Activated CD4-positive, alpha-beta T cell treated with anti-CD3 and anti-CD28 coated beads, Interleukin-2, amount 10 ng/mL, durations not matched to agents 7 days and 5 days (primary cell): ENCODE measurements around the gene TTC28. TPM values are rescaled to one million over a fixed set of nuclear protein-coding genes. Genes with fewer than 3 reads are reported as not detected.

ENCODE experiments used
- CTCF ChIA-PET: fragments of 350-600 bp; sonication (Branson Sonifier 250); formaldehyde crosslinking; loops from one replicate; lab custom pipeline; 2021; ENCODE audit warnings: antibody characterized with exemption; lab: Charles Lee
- POLR2A ChIA-PET: fragments of 350-600 bp; sonication (Branson Sonifier 250); formaldehyde crosslinking; loops from one replicate; lab custom pipeline; 2021; ENCODE audit warnings: antibody characterized with exemption; lab: Charles Lee
- DNase-seq: peaks from one replicate; pipeline ENCODE4 v3.0.0-alpha.2; 2020
- H3K27ac Mint-ChIP-seq: one replicate; pipeline ENCODE4 v1.8.0; 2021; ENCODE audit warnings: mild to moderate bottlenecking, moderate library complexity, mixed read lengths
- H3K27me3 Mint-ChIP-seq: one replicate; pipeline ENCODE4 v1.8.0; 2021; ENCODE audit warnings: mixed read lengths
- H3K36me3 Mint-ChIP-seq: one replicate; pipeline ENCODE4 v1.8.0; 2021; ENCODE audit warnings: low read depth, mixed read lengths
- H3K4me1 Mint-ChIP-seq: one replicate; pipeline ENCODE4 v1.8.0; 2021; ENCODE audit warnings: mixed read lengths
- H3K4me3 Mint-ChIP-seq: one replicate; pipeline ENCODE4 v1.8.0; 2021; ENCODE audit warnings: mild to moderate bottlenecking, moderate library complexity, mixed read lengths
- H3K9me3 Mint-ChIP-seq: one replicate; pipeline ENCODE4 v1.8.0; 2021; ENCODE audit warnings: mixed read lengths
- total RNA-seq, 2 experiments: library from RNA; stranded (reverse); gene quantifications; one replicate each; pipeline ENCODE4 v1.2.3, GENCODE V29; 2021

Gene TTC28
- total RNA-seq, 2 experiments from 2014 or later = 0.74 to 1.2 TPM

DNA sequence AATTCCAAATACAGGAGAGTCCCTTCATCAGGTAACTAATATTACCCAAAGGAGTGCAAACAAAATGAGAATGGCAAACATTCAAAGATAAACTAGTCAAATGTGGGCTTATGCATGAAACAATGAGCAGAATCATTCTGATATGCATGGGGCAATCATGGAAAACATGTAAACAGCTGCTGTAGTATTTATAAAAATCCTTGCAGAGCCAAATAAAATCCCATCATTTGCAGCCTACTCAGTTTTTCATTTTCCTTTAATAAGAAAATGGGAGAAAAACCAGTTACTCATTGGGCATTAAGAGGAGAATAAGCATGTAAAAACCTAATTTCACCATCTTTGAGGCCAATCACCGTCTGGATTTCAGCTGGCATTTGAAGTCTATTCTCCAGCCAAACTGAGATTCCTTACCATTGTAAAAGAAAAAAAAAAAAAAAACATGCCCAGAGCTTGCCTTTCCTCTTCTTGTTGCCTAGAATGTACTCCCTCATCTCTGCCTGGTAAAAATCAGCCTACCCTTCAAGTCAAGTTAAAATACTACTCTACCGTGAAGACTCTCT, 249.1 kb downstream of the TTC28 start:
- Mint-ChIP-seq H3K4me3 (no peak overlapping the region), H3K36me3 (no peaks in the 10 kb centered on the region), H3K27ac (no peak overlapping the region), H3K27me3 (peaks cover 4% of the 10 kb centered on the region), H3K9me3 (no peaks in the 10 kb centered on the region), H3K4me1 (no peaks in the 10 kb centered on the region)
- DNase-seq = no peak
- ChIA-PET POLR2A (no interaction called here), CTCF (no interaction called here)

DNA sequence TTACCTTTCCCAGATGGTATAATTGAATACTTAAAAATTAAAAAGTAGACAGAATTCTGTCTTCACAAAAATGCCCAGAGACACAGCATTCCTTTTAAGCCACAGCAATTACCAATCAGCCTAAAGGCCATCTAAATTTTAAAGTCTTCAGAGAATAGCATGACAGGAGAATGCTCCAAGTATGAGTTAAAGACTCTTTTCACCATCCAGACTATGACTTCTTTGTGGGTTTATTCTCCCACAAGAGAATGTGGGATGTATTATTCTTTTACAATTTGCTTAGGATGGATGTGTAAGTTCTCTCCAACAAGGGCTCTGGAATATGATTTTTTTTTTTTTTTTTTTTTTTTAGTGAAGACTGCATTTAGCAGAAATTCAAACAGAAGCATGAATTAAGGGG, 249.9 kb downstream of the TTC28 start:
- peaks cover 4% of the 10 kb centered on the region for H3K27me3 Mint-ChIP-seq
- ChIA-PET POLR2A (no interaction called here), CTCF (no interaction called here)
- H3K36me3 Mint-ChIP-seq = no peaks in the 10 kb centered on the region
- no peak overlapping the region for H3K4me3 Mint-ChIP-seq
- H3K4me1 Mint-ChIP-seq = no peaks in the 10 kb centered on the region
- no peak for DNase-seq
- H3K27ac Mint-ChIP-seq = no peak overlapping the region
- H3K9me3 Mint-ChIP-seq = no peaks in the 10 kb centered on the region

- Mint-ChIP-seq H3K9me3 (no peaks in the 10 kb centered on the region), H3K4me1 (no peaks in the 10 kb centered on the region), H3K4me3 (no peak overlapping the region), H3K27me3 (no peaks in the 10 kb centered on the region), H3K36me3 (no peaks in the 10 kb centered on the region), H3K27ac (no peak overlapping the region)
- POLR2A ChIA-PET = no interaction called here
- no peak for DNase-seq
- CTCF ChIA-PET = interaction anchor here (0.6 to 1.0 kb wide), 2 partner anchors 9 to 235 kb away, joined by 3 to 4 read pairs; no protein-coding TSS in a partner anchor
Measured at GRCh38 chr22:28428271-28428670, 251.4 kb downstream of the TTC28 start.

DNA sequence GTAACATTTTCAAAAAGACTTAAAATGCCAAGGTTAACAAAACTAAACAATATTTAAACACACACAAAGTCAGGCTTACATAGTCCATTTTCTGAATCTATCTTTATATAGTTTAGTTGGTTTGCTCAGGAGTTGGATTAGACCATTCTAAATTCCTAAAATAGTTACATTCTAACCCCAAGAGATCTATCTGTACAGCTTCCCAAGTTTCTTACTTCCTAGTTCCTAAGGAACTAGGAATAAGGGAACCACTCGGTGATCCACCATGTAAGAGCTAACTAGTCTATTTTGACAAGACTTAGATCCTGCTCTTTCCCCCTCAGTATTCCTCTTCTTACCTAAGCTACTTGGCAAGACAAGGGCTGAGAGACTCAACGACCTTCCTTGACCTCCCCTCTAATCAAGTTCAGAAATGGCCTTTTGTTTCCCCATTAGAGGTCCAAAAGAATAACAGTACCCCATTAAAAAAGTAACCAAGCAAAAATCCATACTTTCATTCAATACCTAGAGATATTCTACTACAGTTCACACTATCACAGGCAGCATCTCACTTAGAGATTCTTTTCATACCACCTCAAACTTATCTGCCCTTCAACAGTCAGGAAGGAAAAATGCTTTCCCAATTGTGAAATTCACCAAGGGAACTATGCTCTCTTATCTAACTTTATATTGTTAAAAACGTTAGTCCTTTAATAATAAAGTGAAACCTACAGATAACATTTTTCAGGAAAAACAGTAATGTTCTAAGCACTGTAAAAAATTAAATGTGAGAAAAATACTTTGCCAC, 253.1 kb downstream of the TTC28 start:
- H3K9me3 Mint-ChIP-seq = no peaks in the 10 kb centered on the region
- H3K27me3 Mint-ChIP-seq = no peaks in the 10 kb centered on the region
- H3K27ac Mint-ChIP-seq = no peak overlapping the region
- POLR2A ChIA-PET = no interaction called here
- DNase-seq = no peak
- CTCF ChIA-PET = no interaction called here
- no peak overlapping the region for H3K4me3 Mint-ChIP-seq
- H3K36me3 Mint-ChIP-seq = no peaks in the 10 kb centered on the region
- H3K4me1 Mint-ChIP-seq = no peaks in the 10 kb centered on the region

- no peak for DNase-seq
- no peaks in the 10 kb centered on the region for H3K36me3 Mint-ChIP-seq
- H3K9me3 Mint-ChIP-seq = no peaks in the 10 kb centered on the region
- no peaks in the 10 kb centered on the region for H3K27me3 Mint-ChIP-seq
- POLR2A ChIA-PET = no interaction called here
- H3K27ac Mint-ChIP-seq = no peak overlapping the region
- CTCF ChIA-PET = no interaction called here
- no peaks in the 10 kb centered on the region for H3K4me1 Mint-ChIP-seq
- H3K4me3 Mint-ChIP-seq = no peak overlapping the region
Measured at GRCh38 chr22:28425211-28425610, 254.4 kb downstream of the TTC28 start.

- H3K27me3 Mint-ChIP-seq = no peaks in the 10 kb centered on the region
- no peak overlapping the region for H3K4me3 Mint-ChIP-seq
- DNase-seq = no peak
- ChIA-PET CTCF (no interaction called here), POLR2A (no interaction called here)
- H3K36me3 Mint-ChIP-seq = no peaks in the 10 kb centered on the region
- no peaks in the 10 kb centered on the region for H3K9me3 Mint-ChIP-seq
- H3K4me1 Mint-ChIP-seq = no peaks in the 10 kb centered on the region
- no peak overlapping the region for H3K27ac Mint-ChIP-seq
Measured at GRCh38 chr22:28424427-28425080, 255.1 kb downstream of the TTC28 start.

GRCh38 chr22:28419919-28420318, 259.7 kb downstream of the TTC28 start:
- Mint-ChIP-seq H3K4me1 (no peaks in the 10 kb centered on the region), H3K27me3 (peaks cover 4% of the 10 kb centered on the region), H3K9me3 (no peaks in the 10 kb centered on the region), H3K27ac (no peak overlapping the region), H3K36me3 (no peaks in the 10 kb centered on the region), H3K4me3 (no peak overlapping the region)
- CTCF ChIA-PET = no interaction called here
- POLR2A ChIA-PET = no interaction called here
- no peak for DNase-seq

- H3K27me3 Mint-ChIP-seq = peaks cover 6% of the 10 kb centered on the region
- DNase-seq = no peak
- ChIA-PET POLR2A (interaction anchor here (0.7 kb wide), 1 partner anchor 1207 kb away, joined by 5 read pairs; no protein-coding TSS in a partner anchor), CTCF (interaction anchor here (1.1 kb wide), 1 partner anchor 18 kb away, joined by 3 read pairs; no protein-coding TSS in a partner anchor)
- H3K9me3 Mint-ChIP-seq = no peaks in the 10 kb centered on the region
- H3K36me3 Mint-ChIP-seq = no peaks in the 10 kb centered on the region
- no peaks in the 10 kb centered on the region for H3K4me1 Mint-ChIP-seq
- no peak overlapping the region for H3K27ac Mint-ChIP-seq
- no peak overlapping the region for H3K4me3 Mint-ChIP-seq
Measured at GRCh38 chr22:28418008-28418407, 261.6 kb downstream of the TTC28 start.

DNA sequence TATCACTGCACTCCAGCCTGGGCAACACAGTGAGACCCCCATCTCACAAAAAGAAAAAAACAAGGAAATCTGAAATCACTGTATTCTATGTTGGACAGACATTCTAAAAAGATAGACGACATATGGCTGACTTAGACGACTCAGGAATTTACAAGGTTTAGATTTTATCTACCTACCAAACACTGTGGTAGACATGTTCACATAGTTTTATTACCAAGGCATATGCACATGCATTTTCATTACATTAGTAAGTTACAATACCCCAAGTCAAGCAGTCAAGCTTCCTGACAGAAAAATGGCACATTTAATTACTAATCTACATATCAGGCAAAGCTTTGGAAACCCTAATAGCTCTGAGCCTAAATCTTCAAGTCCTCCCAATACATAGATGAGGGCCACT, 262.2 kb downstream of the TTC28 start:
- H3K36me3 Mint-ChIP-seq = no peaks in the 10 kb centered on the region
- H3K27ac Mint-ChIP-seq = no peak overlapping the region
- no peaks in the 10 kb centered on the region for H3K9me3 Mint-ChIP-seq
- peaks cover 6% of the 10 kb centered on the region for H3K27me3 Mint-ChIP-seq
- H3K4me1 Mint-ChIP-seq = no peaks in the 10 kb centered on the region
- ChIA-PET POLR2A (no interaction called here), CTCF (interaction anchor here (1.1 kb wide), 1 partner anchor 19 kb away, joined by 3 read pairs; no protein-coding TSS in a partner anchor)
- DNase-seq = no peak
- no peak overlapping the region for H3K4me3 Mint-ChIP-seq

DNA sequence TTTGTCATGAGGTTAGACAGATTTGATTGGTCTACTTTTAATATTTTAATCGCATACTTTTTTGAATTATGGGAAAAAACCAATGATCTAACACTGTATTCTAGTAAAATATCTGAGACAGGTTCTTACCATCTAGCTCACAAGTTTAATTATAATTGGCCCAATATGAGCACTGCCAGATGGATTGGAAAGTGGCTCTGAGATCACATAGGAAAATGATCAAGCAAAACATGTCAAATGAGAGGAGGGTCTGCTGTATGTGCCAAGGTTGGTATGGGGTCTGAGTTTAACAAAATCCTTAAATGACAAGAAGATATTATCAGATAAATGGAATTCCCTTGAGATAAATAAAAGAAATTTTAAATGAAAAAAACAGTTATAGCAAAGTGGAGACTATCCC, 264.7 kb downstream of the TTC28 start:
- Mint-ChIP-seq H3K36me3 (no peaks in the 10 kb centered on the region), H3K27me3 (peaks cover 10% of the 10 kb centered on the region), H3K9me3 (no peaks in the 10 kb centered on the region), H3K4me3 (no peak overlapping the region), H3K4me1 (no peaks in the 10 kb centered on the region), H3K27ac (no peak overlapping the region)
- DNase-seq = no peak
- CTCF ChIA-PET = no interaction called here
- POLR2A ChIA-PET = no interaction called here

- Mint-ChIP-seq H3K4me1 (no peaks in the 10 kb centered on the region), H3K27me3 (peaks cover 9% of the 10 kb centered on the region), H3K9me3 (no peaks in the 10 kb centered on the region), H3K4me3 (no peak overlapping the region), H3K36me3 (no peaks in the 10 kb centered on the region), H3K27ac (no peak overlapping the region)
- ChIA-PET CTCF (no interaction called here), POLR2A (no interaction called here)
- DNase-seq = no peak
Measured at GRCh38 chr22:28413612-28414399, 265.8 kb downstream of the TTC28 start.

- peaks cover 7% of the 10 kb centered on the region for H3K27me3 Mint-ChIP-seq
- no peaks in the 10 kb centered on the region for H3K36me3 Mint-ChIP-seq
- no peak overlapping the region for H3K4me3 Mint-ChIP-seq
- no peak for DNase-seq
- CTCF ChIA-PET = no interaction called here
- POLR2A ChIA-PET = no interaction called here
- no peaks in the 10 kb centered on the region for H3K4me1 Mint-ChIP-seq
- H3K9me3 Mint-ChIP-seq = no peaks in the 10 kb centered on the region
- H3K27ac Mint-ChIP-seq = no peak overlapping the region
Measured at GRCh38 chr22:28412109-28412508, 267.5 kb downstream of the TTC28 start.

GRCh38 chr22:28411125-28411524, 268.5 kb downstream of the TTC28 start:
- CTCF ChIA-PET = no interaction called here

More at GRCh38 chr22:28411125-28411524, 268.5 kb downstream of the TTC28 start:
- no peak for DNase-seq
- Mint-ChIP-seq H3K36me3 (no peaks in the 10 kb centered on the region), H3K27me3 (peaks cover 7% of the 10 kb centered on the region), H3K4me3 (no peak overlapping the region), H3K9me3 (no peaks in the 10 kb centered on the region), H3K27ac (no peak overlapping the region), H3K4me1 (no peaks in the 10 kb centered on the region)
- POLR2A ChIA-PET = no interaction called here
